ENCODE results near the gene OLA1. TPM values are rescaled to one million over a fixed set of nuclear protein-coding genes. Genes with fewer than 3 reads are reported as not detected.

Gene OLA1
- total and polyA plus RNA-seq, 2 of the 13 experiments (the other 11 are each of a cell fraction or from before 2014, with no cell fraction given), result 153 to 241 TPM

DNA sequence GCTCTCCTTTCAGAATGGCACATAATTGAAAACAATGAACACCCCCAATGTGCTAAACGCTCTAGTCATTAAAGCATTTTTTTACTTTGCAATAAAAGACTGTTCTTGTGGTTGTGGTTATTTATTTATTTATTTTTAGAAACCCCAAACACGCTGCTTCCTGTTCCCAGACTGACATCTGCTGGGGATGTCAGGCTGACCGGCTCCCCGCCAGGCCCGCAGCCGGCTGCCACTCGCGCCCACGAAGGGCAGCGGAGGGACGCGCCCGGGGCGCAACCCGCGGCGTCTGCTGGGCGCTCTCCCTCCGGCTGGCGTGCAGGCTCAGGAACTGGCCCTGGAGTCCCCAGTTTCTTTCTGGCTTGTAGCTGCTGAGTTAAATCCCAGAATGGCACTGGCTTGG is 200.1 kb downstream of the OLA1 start (continued):
- TF ChIP-seq HIVEP1 (CRISPR knock-in tag; IDR thresholded peaks at IDR 0.05) (no peak), RARG (CRISPR knock-in tag; IDR thresholded peaks at IDR 0.05; ENCODE audit: low read depth) (no peak), SAFB2 (CRISPR knock-in tag; IDR thresholded peaks at IDR 0.05; ENCODE audit: borderline replicate concordance, low read depth) (no peak), DNMT3B (CRISPR knock-in tag; conservative IDR thresholded peaks at IDR 0.05) (no peak), ZNF577 (CRISPR knock-in tag; IDR thresholded peaks at IDR 0.05; ENCODE audit: borderline replicate concordance, low read depth) (no peak)

GRCh38 chr2:174047746-174048145 is 200.6 kb downstream of the OLA1 start:
- no peak for DNase-seq (ENCODE audit: low spot score)
- no peaks in the 10 kb centered on the region; a peak in 1 of 5 replicates for H3K27me3 ChIP-seq (ENCODE audit: control insufficient read depth in 1 of 2, insufficient read depth in 2 of 2, low read length in 2 of 2)
- H3K4me3 ChIP-seq (replicated peaks in 1 of 3; ENCODE audit: insufficient read depth in 1 of 3, low read depth in 2 of 3, low read length in 3 of 3), result no peak overlapping the region
- in situ Hi-C loops (cut with HindIII; ENCODE audit: extremely low pct_ligation_motif_present, low pct_unique_long_range_greater_than_20kb), result no loop called here
- no peak overlapping the region for H3K9ac ChIP-seq (ENCODE audit: insufficient read depth, low read depth, low read length)
- intact Hi-C loops (cut with micrococcal nuclease; ENCODE audit: unreplicated experiment), result no loop called here
- CTCF ChIA-PET (ENCODE audit: low intra/inter-chr PET ratio, low total read pairs), result no interaction called here
- H3K27ac ChIP-seq (ENCODE audit: extremely low read length, insufficient read depth, low read length), result no peak overlapping the region
- no peaks in the 10 kb centered on the region for H3K79me2 ChIP-seq (ENCODE audit: insufficient read depth, low read length)
- no peaks in the 10 kb centered on the region for H3K9me3 ChIP-seq (ENCODE audit: low read length)
- H3K4me1 ChIP-seq (ENCODE audit: insufficient read depth, low read length), result peaks cover 19% of the 10 kb centered on the region
- H4K20me1 ChIP-seq (ENCODE audit: insufficient read depth, low read length), result no peaks in the 10 kb centered on the region
- FAIRE-seq, result no peak
- H2AFZ ChIP-seq (ENCODE audit: low read length), result no peak overlapping the region
- POLR2A ChIA-PET, result no interaction called here
- no TSS peak for BruUV-seq (replicated peaks)
- H3K36me3 ChIP-seq (replicated peaks in 1 of 2; ENCODE audit: control insufficient read depth in 1 of 2, insufficient read depth in 2 of 2, low read length in 2 of 2), result no peaks in the 10 kb centered on the region
- 76% methylated on average over 6 of the region's 9 CpGs for WGBS (ENCODE audit: low lambda C conversion rate)
- no peak overlapping the region for H3K4me2 ChIP-seq (ENCODE audit: low read depth, low read length)
- no peak for ATAC-seq
- TF ChIP-seq ZNF354B (CRISPR knock-in tag; IDR thresholded peaks at IDR 0.05) (no peak), MXI1 (IDR thresholded peaks at IDR 0.05; ENCODE audit: borderline replicate concordance, low read depth, low read length) (no peak), REXO4 (CRISPR knock-in tag; IDR thresholded peaks at IDR 0.05; ENCODE audit: borderline replicate concordance) (no peak), SOX13 (IDR thresholded peaks at IDR 0.05) (no peak), SOX13 (CRISPR knock-in tag; conservative IDR thresholded peaks at IDR 0.05 in 1 of 2, IDR thresholded peaks at IDR 0.05 in 1 of 2) (no peak), ZNF841 (CRISPR knock-in tag; IDR thresholded peaks at IDR 0.05; ENCODE audit: borderline replicate concordance) (no peak), MED1 (CRISPR knock-in tag; IDR thresholded peaks at IDR 0.05) (no peak), KLF11 (CRISPR knock-in tag; IDR thresholded peaks at IDR 0.05) (no peak), ZSCAN30 (CRISPR knock-in tag; IDR thresholded peaks at IDR 0.05) (no peak), ZFX (CRISPR knock-in tag; IDR thresholded peaks at IDR 0.05; ENCODE audit: low read depth) (no peak), MTF1 (CRISPR knock-in tag; IDR thresholded peaks at IDR 0.05) (no peak), ZIK1 (CRISPR knock-in tag; IDR thresholded peaks at IDR 0.05; ENCODE audit: borderline replicate concordance, low read depth) (no peak), NFE2L2 (IDR thresholded peaks at IDR 0.05; ENCODE audit: low read length) (no peak)
- TF ChIP-seq, protein P1, sequence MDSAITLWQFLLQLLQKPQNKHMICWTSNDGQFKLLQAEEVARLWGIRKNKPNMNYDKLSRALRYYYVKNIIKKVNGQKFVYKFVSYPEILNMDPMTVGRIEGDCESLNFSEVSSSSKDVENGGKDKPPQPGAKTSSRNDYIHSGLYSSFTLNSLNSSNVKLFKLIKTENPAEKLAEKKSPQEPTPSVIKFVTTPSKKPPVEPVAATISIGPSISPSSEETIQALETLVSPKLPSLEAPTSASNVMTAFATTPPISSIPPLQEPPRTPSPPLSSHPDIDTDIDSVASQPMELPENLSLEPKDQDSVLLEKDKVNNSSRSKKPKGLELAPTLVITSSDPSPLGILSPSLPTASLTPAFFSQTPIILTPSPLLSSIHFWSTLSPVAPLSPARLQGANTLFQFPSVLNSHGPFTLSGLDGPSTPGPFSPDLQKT (CRISPR knock-in tag; IDR thresholded peaks at IDR 0.05; ENCODE audit: borderline replicate concordance), result no peak
- TF ChIP-seq, protein P2, sequence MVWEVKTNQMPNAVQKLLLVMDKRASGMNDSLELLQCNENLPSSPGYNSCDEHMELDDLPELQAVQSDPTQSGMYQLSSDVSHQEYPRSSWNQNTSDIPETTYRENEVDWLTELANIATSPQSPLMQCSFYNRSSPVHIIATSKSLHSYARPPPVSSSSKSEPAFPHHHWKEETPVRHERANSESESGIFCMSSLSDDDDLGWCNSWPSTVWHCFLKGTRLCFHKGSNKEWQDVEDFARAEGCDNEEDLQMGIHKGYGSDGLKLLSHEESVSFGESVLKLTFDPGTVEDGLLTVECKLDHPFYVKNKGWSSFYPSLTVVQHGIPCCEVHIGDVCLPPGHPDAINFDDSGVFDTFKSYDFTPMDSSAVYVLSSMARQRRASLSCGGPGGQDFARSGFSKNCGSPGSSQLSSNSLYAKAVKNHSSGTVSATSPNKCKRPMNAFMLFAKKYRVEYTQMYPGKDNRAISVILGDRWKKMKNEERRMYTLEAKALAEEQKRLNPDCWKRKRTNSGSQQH (CRISPR knock-in tag; IDR thresholded peaks at IDR 0.05; ENCODE audit: low read depth), result no peak

Data from HepG2 (cell line).